Activated B cell treated with CpG ODN at 0.5 μM for 24 hours (primary cell): ENCODE measurements around the gene CTNND1. TPM values are rescaled to one million over a fixed set of nuclear protein-coding genes. Genes with fewer than 3 reads are reported as not detected.

Experiments used
- ATAC-seq: fragments of 200-7000 bp; cut with Tn5 transposase; one replicate; pipeline ENCODE4 v1.10.0; 2021; ENCODE audit warnings: low read depth, mild to moderate bottlenecking, moderate library complexity
- CTCF ChIA-PET: fragments of 350-600 bp; sonication (Branson Sonifier 250); formaldehyde crosslinking; loops from one replicate; lab custom pipeline; 2021; ENCODE audit warnings: antibody characterized with exemption; lab: Charles Lee
- POLR2A ChIA-PET: fragments of 350-600 bp; sonication (Branson Sonifier 250); formaldehyde crosslinking; loops from one replicate; lab custom pipeline; 2021; ENCODE audit warnings: antibody characterized with exemption; lab: Charles Lee
- DNase-seq: peaks from one replicate; pipeline ENCODE4 v3.0.0; 2022
- H3K27ac Mint-ChIP-seq: one replicate; pipeline ENCODE4 v1.8.0; 2020; ENCODE audit warnings: mixed read lengths
- H3K27me3 Mint-ChIP-seq: one replicate; pipeline ENCODE4 v1.8.0; 2021; ENCODE audit warnings: mixed read lengths
- H3K36me3 Mint-ChIP-seq: one replicate; pipeline ENCODE4 v1.8.0; 2021; ENCODE audit warnings: low read depth, mixed read lengths
- H3K4me1 Mint-ChIP-seq: one replicate; pipeline ENCODE4 v1.8.0; 2021; ENCODE audit warnings: mixed read lengths
- H3K4me3 Mint-ChIP-seq: one replicate; pipeline ENCODE4 v1.8.0; 2020; ENCODE audit warnings: mild to moderate bottlenecking, mixed read lengths
- H3K9me3 Mint-ChIP-seq: one replicate; pipeline ENCODE4 v1.8.0; 2020; ENCODE audit warnings: mixed read lengths
- intact Hi-C: fragments of 100-400 bp; cut with micrococcal nuclease; formaldehyde crosslinking; loops from one replicate; pipeline ENCODE4 v1.15.1; 2024
- total RNA-seq: library from RNA; stranded (reverse); gene quantifications from 2 replicates; pipeline ENCODE4 v1.2.3, GENCODE V29; 2022
- TF ChIP-seq, protein P1 (sequence below): fragments of 200-600 bp; IDR thresholded peaks from one replicate; pipeline ENCODE4 v1.8.0; 2022; ENCODE audit warnings: antibody characterized with exemption, mild to moderate bottlenecking

Gene CTNND1
- total RNA-seq, 1 donor from 2014 or later: 42.3 TPM

DNA sequence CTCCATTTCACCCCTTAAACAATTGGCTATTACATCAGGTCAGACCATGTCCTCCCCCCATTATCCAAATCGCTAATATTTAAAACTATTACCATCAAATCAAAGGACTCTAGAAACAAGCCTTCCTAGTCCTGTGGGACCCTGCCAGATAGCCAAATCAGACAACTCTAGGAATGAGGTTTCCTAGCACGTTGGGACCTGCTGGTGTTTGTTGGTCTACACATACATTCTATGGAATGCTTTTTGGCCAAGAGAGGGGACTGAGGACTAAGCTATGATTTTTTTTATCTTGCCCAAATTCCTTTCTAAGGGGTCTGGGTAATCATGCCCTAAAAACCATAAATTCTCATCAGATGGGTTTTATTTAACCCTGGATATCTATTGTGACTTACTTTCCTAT is 34.4 kb upstream of the CTNND1 start:
- TF ChIP-seq, protein P1, sequence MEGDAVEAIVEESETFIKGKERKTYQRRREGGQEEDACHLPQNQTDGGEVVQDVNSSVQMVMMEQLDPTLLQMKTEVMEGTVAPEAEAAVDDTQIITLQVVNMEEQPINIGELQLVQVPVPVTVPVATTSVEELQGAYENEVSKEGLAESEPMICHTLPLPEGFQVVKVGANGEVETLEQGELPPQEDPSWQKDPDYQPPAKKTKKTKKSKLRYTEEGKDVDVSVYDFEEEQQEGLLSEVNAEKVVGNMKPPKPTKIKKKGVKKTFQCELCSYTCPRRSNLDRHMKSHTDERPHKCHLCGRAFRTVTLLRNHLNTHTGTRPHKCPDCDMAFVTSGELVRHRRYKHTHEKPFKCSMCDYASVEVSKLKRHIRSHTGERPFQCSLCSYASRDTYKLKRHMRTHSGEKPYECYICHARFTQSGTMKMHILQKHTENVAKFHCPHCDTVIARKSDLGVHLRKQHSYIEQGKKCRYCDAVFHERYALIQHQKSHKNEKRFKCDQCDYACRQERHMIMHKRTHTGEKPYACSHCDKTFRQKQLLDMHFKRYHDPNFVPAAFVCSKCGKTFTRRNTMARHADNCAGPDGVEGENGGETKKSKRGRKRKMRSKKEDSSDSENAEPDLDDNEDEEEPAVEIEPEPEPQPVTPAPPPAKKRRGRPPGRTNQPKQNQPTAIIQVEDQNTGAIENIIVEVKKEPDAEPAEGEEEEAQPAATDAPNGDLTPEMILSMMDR: no peak
- CTCF ChIA-PET: interaction anchor here (1.1 kb wide), 1 partner anchor 73 kb away, joined by 4 read pairs; no protein-coding TSS in a partner anchor
- ATAC-seq (no peak), DNase-seq (no peak)
- H3K36me3 Mint-ChIP-seq: peaks cover 17% of the 10 kb centered on the region
- POLR2A ChIA-PET: interaction anchor here (0.7 to 1.1 kb wide), 2 partner anchors 14 to 22 kb away, joined by 4 read pairs; partner anchors contain the start of gene SELENOH
- H3K4me3 Mint-ChIP-seq: no peak overlapping the region
- intact Hi-C loops: no loop called here
- H3K27me3 Mint-ChIP-seq: no peaks in the 10 kb centered on the region
- peaks cover 10% of the 10 kb centered on the region for H3K4me1 Mint-ChIP-seq
- H3K27ac Mint-ChIP-seq: no peak overlapping the region
- H3K9me3 Mint-ChIP-seq: no peaks in the 10 kb centered on the region

- H3K27ac Mint-ChIP-seq: peak overlapping the region; percentile 43
- DNase-seq: no peak
- ChIA-PET CTCF (no interaction called here), POLR2A (interaction anchor here (0.7 to 1.5 kb wide), 3 partner anchors 13 to 17 kb away, joined by 3 to 5 read pairs (median 5); partner anchors contain the start of genes MED19, SELENOH and TMX2)
- peaks cover 10% of the 10 kb centered on the region for H3K4me1 Mint-ChIP-seq
- TF ChIP-seq, protein P1: no peak
- peaks cover 18% of the 10 kb centered on the region for H3K36me3 Mint-ChIP-seq
- H3K27me3 Mint-ChIP-seq: no peaks in the 10 kb centered on the region
- ATAC-seq: no peak
- no peak overlapping the region for H3K4me3 Mint-ChIP-seq
- intact Hi-C loops: no loop called here
- H3K9me3 Mint-ChIP-seq: no peaks in the 10 kb centered on the region
These were observed 32.8 kb upstream of the CTNND1 start for GRCh38 chr11:57728829-57729228.

DNA sequence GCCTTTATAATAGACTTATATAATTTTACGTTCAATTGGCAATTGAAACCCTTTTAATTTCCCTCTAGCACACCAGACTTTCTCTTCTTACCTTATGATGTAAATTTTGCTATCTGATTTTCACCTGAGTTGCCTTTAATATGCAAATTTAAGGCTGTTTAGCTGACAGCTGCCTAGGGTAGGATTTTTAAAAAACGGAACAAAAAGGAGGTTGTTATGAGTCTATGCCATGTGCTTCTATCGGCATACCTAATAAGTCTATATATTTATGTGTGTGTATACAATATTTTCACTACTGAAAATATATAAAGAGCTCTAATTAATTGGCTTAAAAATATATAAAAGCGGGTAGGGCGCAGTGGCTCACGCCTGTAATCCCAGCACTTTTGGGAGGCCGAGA is 32.1 kb upstream of the CTNND1 start:
- H3K36me3 Mint-ChIP-seq: peaks cover 22% of the 10 kb centered on the region
- no peaks in the 10 kb centered on the region for H3K27me3 Mint-ChIP-seq
- CTCF ChIA-PET: no interaction called here
- no peaks in the 10 kb centered on the region for H3K9me3 Mint-ChIP-seq
- DNase-seq: no peak
- intact Hi-C loops: no loop called here
- H3K4me1 Mint-ChIP-seq: peaks cover 10% of the 10 kb centered on the region
- H3K27ac Mint-ChIP-seq: peak overlapping the region; percentile 50
- H3K4me3 Mint-ChIP-seq: no peak overlapping the region
- peak; percentile 58 for ATAC-seq
- TF ChIP-seq, protein P1: no peak
- POLR2A ChIA-PET: interaction anchor here (0.7 to 1.5 kb wide), 3 partner anchors 12 to 17 kb away, joined by 3 to 5 read pairs (median 5); partner anchors contain the start of genes MED19, SELENOH and TMX2

GRCh38 chr11:57732661-57733060 is 28.9 kb upstream of the CTNND1 start:
- ATAC-seq (no peak), DNase-seq (no peak)
- Mint-ChIP-seq H3K9me3 (no peaks in the 10 kb centered on the region), H3K4me1 (peaks cover 11% of the 10 kb centered on the region), H3K4me3 (no peak overlapping the region), H3K36me3 (peaks cover 32% of the 10 kb centered on the region), H3K27ac (no peak overlapping the region), H3K27me3 (no peaks in the 10 kb centered on the region)
- POLR2A ChIA-PET: interaction anchor here (0.7 kb wide), 1 partner anchor 18 kb away, joined by 3 read pairs; no protein-coding TSS in a partner anchor
- CTCF ChIA-PET: no interaction called here
- intact Hi-C loops: no loop called here
- TF ChIP-seq, protein P1: no peak

DNA sequence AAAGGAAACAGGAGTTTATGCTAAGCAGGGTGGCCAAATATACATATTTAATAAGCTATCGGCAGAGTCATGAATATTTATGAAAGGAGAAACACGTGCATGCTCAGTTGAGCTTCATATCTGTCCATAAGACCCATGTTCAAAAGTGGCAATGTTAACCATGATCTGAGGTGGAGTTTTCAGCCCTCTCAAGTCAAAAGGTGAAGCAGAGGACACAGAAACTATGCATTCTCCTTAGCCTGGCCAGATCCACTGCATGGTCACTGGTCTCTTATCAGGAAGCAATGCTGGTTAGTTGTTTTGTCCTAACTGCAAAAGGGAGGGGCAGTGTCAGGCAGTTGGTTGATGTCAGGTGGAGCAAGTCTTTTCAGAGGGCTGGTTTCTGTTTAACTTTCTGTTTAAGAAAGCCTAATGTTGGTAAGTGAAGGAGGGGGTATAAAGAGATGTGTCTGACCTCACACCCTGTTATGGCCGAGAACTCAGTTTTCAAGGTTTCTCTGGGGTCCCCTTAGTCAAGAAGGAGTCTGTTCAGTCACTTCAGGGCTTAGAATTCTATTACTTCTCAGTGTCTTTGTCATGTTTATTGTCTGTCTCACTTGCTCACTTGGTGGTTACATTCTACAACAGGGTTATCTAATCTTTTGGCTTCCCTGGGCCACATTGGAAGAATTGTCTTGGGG is 25.8 kb upstream of the CTNND1 start:
- POLR2A ChIA-PET: interaction anchor here (0.6 kb wide), 1 partner anchor 15 kb away, joined by 3 read pairs; no protein-coding TSS in a partner anchor
- Mint-ChIP-seq H3K27ac (no peak overlapping the region), H3K4me3 (no peak overlapping the region), H3K27me3 (no peaks in the 10 kb centered on the region), H3K36me3 (peaks cover 48% of the 10 kb centered on the region), H3K9me3 (no peaks in the 10 kb centered on the region), H3K4me1 (peaks cover 6% of the 10 kb centered on the region)
- DNase-seq (no peak), ATAC-seq (no peak)
- TF ChIP-seq, protein P1: no peak
- CTCF ChIA-PET: no interaction called here
- intact Hi-C loops: no loop called here
